NCI-H524 (cell line): ENCODE measurements around the gene HLA-DMB.

Experiments used
- DNase-seq, 2 experiments: peaks; one replicate each; lab custom pipeline; 2025; lab: John Stamatoyannopoulos, UW

Gene HLA-DMB

GRCh38 chr6:32906539-32906938, 34.3 kb downstream of the HLA-DMB start:
- DNase-seq: no peak

GRCh38 chr6:32905078-32905477, 35.8 kb downstream of the HLA-DMB start:
- DNase-seq: no peak

GRCh38 chr6:32903952-32904351, 36.9 kb downstream of the HLA-DMB start:
- no peak for DNase-seq

- peak in 1 of 2 experiments; percentile 12 for DNase-seq
Measured at GRCh38 chr6:32895006-32895345, 45.9 kb downstream of the HLA-DMB start.

GRCh38 chr6:32894085-32895005, 46.5 kb downstream of the HLA-DMB start:
- DNase-seq: peak; percentile 93 to 98

- DNase-seq: no peak
Measured at GRCh38 chr6:32890831-32891230, 50.0 kb downstream of the HLA-DMB start.

- DNase-seq: no peak
Measured at GRCh38 chr6:32889533-32889932, 51.3 kb downstream of the HLA-DMB start.

- no peak for DNase-seq
Measured at GRCh38 chr6:32888576-32888975, 52.3 kb downstream of the HLA-DMB start.

GRCh38 chr6:32887616-32888015, 53.2 kb downstream of the HLA-DMB start:
- DNase-seq: no peak

- DNase-seq: peak in 1 of 2 experiments; percentile 7
Measured at GRCh38 chr6:32886681-32887383, 54.0 kb downstream of the HLA-DMB start.

- peak; percentile 18 to 72 for DNase-seq
Measured at GRCh38 chr6:32885698-32886286, 55.0 kb downstream of the HLA-DMB start.
